AG04449 (cell line): ENCODE measurements around the gene RGS16.

Source experiments
- CTCF ChIA-PET: fragments of 350-600 bp; formaldehyde crosslinking; extraction: SDS; loops from one replicate; lab custom pipeline; 2021; ENCODE audit warnings: antibody characterized with exemption; lab: Yijun Ruan, JAX
- POLR2A ChIA-PET: fragments of 400-600, 350-600 bp; formaldehyde crosslinking; extraction: SDS; loops from one replicate; lab custom pipeline; 2020; ENCODE audit warnings: antibody characterized with exemption, inconsistent platforms; lab: Yijun Ruan, JAX
- DNase-seq: peaks from one replicate; pipeline ENCODE4 v3.0.0-alpha.2; 2010; ENCODE audit warnings: low read depth, low spot score
- H3K4me3 ChIP-seq: 2 replicates; pipeline ENCODE4 v1.5.1; 2011; ENCODE audit warnings: low read depth, mild to moderate bottlenecking, control low read depth, low read length
- TF ChIP-seq, protein P1 (sequence below): IDR thresholded peaks from one replicate; pipeline ENCODE4 v1.5.1; 2011; ENCODE audit warnings: mild to moderate bottlenecking, moderate library complexity, low read length, control low read depth, inconsistent platforms; ENCODE audit not compliant: insufficient read depth; ENCODE audit errors: missing control alignments

The RGS16 gene

GRCh38 chr1:182563095-182563494 is 41.1 kb downstream of the RGS16 start:
- POLR2A ChIA-PET = no interaction called here
- H3K4me3 ChIP-seq = no peak overlapping the region
- CTCF ChIA-PET = no interaction called here
- TF ChIP-seq, protein P1, sequence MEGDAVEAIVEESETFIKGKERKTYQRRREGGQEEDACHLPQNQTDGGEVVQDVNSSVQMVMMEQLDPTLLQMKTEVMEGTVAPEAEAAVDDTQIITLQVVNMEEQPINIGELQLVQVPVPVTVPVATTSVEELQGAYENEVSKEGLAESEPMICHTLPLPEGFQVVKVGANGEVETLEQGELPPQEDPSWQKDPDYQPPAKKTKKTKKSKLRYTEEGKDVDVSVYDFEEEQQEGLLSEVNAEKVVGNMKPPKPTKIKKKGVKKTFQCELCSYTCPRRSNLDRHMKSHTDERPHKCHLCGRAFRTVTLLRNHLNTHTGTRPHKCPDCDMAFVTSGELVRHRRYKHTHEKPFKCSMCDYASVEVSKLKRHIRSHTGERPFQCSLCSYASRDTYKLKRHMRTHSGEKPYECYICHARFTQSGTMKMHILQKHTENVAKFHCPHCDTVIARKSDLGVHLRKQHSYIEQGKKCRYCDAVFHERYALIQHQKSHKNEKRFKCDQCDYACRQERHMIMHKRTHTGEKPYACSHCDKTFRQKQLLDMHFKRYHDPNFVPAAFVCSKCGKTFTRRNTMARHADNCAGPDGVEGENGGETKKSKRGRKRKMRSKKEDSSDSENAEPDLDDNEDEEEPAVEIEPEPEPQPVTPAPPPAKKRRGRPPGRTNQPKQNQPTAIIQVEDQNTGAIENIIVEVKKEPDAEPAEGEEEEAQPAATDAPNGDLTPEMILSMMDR = no peak
- DNase-seq = no peak

- no peak for DNase-seq
- POLR2A ChIA-PET = no interaction called here
- CTCF ChIA-PET = no interaction called here
- H3K4me3 ChIP-seq = no peak overlapping the region
- TF ChIP-seq, protein P1 = no peak
These were observed 42.7 kb downstream of the RGS16 start for GRCh38 chr1:182561456-182561855.

GRCh38 chr1:182560392-182560984 is 43.7 kb downstream of the RGS16 start:
- TF ChIP-seq, protein P1 = no peak
- no peak overlapping the region for H3K4me3 ChIP-seq
- ChIA-PET CTCF (no interaction called here), POLR2A (no interaction called here)
- DNase-seq = no peak

DNA sequence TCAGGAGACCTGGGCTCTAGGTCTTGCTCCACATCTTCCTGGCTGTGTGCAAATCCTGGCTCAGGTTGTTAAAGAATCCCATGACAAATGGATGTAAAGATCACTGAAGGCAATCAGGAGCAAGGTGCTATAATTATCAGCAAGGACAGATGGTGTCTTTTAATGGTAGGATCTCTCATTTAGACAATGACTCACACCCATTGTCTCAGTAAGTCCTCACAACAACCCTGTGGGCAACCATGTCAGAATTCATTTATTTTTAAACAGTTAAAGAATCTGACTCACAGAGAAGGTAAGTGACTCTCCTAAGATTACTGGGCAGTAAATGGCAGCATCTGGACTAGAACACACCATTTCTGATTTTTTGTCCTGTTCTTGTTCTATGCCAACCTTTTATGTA is 47.9 kb downstream of the RGS16 start:
- H3K4me3 ChIP-seq = no peak overlapping the region
- POLR2A ChIA-PET = no interaction called here
- no peak for DNase-seq
- CTCF ChIA-PET = no interaction called here
- TF ChIP-seq, protein P1 = no peak

DNA sequence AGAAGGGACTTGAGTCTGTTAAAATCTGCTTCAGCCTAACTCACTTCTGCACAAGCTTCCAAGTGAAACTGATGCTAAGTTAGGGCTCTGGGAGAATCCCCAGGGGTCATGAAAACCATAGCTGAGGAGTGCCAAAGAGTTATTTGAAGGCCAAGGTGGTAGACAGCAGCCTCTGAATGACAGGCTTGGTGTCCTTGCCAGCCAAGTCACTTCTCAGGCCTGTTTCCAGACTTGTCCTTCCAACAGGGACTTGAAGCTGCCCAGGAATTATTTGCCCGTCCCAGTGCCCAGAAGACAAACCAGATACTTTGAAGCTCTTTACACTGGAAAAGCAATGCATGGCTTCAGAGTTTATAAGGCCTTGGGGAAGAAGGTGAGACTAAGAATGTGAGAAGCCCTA is 48.7 kb downstream of the RGS16 start:
- H3K4me3 ChIP-seq = no peak overlapping the region
- TF ChIP-seq, protein P1 = no peak
- ChIA-PET CTCF (no interaction called here), POLR2A (no interaction called here)
- DNase-seq = no peak

DNA sequence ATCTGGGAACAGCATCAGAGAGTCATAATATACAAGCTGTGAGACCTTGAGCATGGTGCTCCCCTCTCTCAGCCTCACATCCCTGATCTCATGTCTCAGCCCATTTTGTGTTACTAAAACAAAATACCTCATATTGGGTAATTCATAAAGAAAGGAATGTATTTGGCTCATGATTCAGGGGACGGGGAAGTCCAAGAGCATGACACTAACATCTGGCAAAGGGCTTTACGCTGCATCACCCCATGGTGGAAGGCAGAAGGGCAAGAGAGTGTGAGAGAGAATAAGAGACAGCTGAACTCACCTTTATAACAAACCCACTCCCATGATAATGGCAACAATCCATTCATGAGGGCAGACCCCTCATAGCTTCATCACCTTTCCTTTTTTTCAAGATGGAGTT is 51.7 kb downstream of the RGS16 start:
- ChIA-PET CTCF (no interaction called here), POLR2A (no interaction called here)
- no peak for DNase-seq
- TF ChIP-seq, protein P1 = no peak
- no peak overlapping the region for H3K4me3 ChIP-seq
